Measurements from ENCODE around the gene KIAA0753.
"Not testable (repeated sequence)": the region's sequence is repeated elsewhere in the genome, so short reads cannot be mapped to it uniquely, and the experiment has no call there.

- TF ChIP-seq, protein P1, sequence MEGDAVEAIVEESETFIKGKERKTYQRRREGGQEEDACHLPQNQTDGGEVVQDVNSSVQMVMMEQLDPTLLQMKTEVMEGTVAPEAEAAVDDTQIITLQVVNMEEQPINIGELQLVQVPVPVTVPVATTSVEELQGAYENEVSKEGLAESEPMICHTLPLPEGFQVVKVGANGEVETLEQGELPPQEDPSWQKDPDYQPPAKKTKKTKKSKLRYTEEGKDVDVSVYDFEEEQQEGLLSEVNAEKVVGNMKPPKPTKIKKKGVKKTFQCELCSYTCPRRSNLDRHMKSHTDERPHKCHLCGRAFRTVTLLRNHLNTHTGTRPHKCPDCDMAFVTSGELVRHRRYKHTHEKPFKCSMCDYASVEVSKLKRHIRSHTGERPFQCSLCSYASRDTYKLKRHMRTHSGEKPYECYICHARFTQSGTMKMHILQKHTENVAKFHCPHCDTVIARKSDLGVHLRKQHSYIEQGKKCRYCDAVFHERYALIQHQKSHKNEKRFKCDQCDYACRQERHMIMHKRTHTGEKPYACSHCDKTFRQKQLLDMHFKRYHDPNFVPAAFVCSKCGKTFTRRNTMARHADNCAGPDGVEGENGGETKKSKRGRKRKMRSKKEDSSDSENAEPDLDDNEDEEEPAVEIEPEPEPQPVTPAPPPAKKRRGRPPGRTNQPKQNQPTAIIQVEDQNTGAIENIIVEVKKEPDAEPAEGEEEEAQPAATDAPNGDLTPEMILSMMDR (IDR thresholded peaks at IDR 0.05) = not testable (repeated sequence)
- not testable (repeated sequence) for TF ChIP-seq POLR2AphosphoS5 (IDR thresholded peaks at IDR 0.05; ENCODE audit: low read depth, low read length); REST (IDR thresholded peaks at IDR 0.05; ENCODE audit: insufficient read depth in 1 of 2, low read depth in 2 of 2, low read length in 1 of 2); SIN3A (IDR thresholded peaks at IDR 0.05; ENCODE audit: borderline replicate concordance, insufficient read depth, low read depth, low read length)
Observed at GRCh38 chr17:6655732-6656361, 15.3 kb upstream of the KIAA0753 start.

All from Panc1 (cell line).